Left ventricle myocardium inferior (tissue), 1 donor: ENCODE data around the gene NLRC3. TPM values are rescaled to one million over a fixed set of nuclear protein-coding genes. Genes with fewer than 3 reads are reported as not detected.
A peak's percentile ranks its signal among the peaks of the same experiment; 100 is the strongest.
"Not testable (repeated sequence)": the region's sequence is repeated elsewhere in the genome, so short reads cannot be mapped to it uniquely, and the experiment has no call there.

ENCODE experiments used
- DNase-seq: peaks from one replicate; pipeline ENCODE4 v3.0.0-alpha.2; 2020
- H3K27ac ChIP-seq: fragments of 200-600 bp; replicated peaks from 2 replicates; pipeline ENCODE4 v1.8.0; 2021
- H3K27me3 ChIP-seq: fragments of 200-600 bp; 2 replicates; pipeline ENCODE4 v1.8.0; 2021; ENCODE audit warnings: low read depth
- H3K36me3 ChIP-seq: fragments of 200-600 bp; 2 replicates; pipeline ENCODE4 v1.8.0; 2021
- H3K4me1 ChIP-seq: fragments of 200-600 bp; 2 replicates; pipeline ENCODE4 v1.8.0; 2021
- H3K4me3 ChIP-seq: fragments of 200-600 bp; 2 replicates; pipeline ENCODE4 v1.8.0; 2021; ENCODE audit warnings: mild to moderate bottlenecking, moderate library complexity
- H3K9me3 ChIP-seq: fragments of 200-600 bp; replicated peaks from 2 replicates; pipeline ENCODE4 v1.8.0; 2021
- intact Hi-C: fragments of 100-400 bp; cut with micrococcal nuclease; formaldehyde crosslinking; loops from one replicate; pipeline ENCODE4 v1.11.0; 2022
- total RNA-seq: library from RNA; stranded (reverse); fragmentation: NEBNext Ultra II Directional; extraction: Animal tissue kit (Norgen Biotek cat#: 25700); gene quantifications from one replicate; pipeline ENCODE4 v1.2.1, GENCODE V29; 2021
- TF ChIP-seq, protein P1 (sequence below): fragments of 200-600 bp; IDR thresholded peaks from 2 replicates; pipeline ENCODE4 v1.8.0; 2021; ENCODE audit warnings: antibody characterized with exemption, mild to moderate bottlenecking, borderline replicate concordance
- donor health status: DM: no; HTN: yes; CAD: no; lungs with severe emphysema.

The NLRC3 gene
- total RNA-seq, 1 donor from 2014 or later: 0.93 TPM

DNA sequence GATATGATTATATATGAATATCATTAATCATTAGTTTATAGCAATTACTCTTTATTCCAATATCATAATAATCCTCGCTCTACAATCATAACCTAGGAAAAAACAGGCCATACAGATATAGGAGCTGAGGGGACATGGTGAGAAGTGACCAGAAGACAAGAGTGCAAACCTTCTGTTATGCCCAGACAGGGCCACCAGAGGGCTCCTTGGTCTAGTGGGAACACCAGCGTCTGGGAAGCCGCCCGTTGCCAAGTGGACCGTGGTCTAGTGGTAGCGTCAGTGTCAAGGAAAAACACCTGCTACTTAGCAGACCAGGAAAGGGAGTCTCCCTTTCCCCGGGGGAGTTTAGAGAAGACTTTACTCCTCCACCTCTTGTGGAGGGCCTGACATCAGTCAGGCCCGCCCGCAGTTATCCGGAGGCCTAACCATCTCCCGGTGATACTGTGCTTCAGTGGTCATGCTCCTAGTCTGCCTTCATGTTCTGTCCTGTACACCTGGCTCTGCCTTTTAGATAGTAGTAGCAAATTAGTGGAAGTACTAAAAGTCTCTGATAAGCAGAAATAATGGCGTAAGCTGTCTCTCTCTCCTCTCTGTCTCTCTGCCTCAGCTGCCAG is 49.9 kb downstream of the NLRC3 start:
- TF ChIP-seq, protein P1, sequence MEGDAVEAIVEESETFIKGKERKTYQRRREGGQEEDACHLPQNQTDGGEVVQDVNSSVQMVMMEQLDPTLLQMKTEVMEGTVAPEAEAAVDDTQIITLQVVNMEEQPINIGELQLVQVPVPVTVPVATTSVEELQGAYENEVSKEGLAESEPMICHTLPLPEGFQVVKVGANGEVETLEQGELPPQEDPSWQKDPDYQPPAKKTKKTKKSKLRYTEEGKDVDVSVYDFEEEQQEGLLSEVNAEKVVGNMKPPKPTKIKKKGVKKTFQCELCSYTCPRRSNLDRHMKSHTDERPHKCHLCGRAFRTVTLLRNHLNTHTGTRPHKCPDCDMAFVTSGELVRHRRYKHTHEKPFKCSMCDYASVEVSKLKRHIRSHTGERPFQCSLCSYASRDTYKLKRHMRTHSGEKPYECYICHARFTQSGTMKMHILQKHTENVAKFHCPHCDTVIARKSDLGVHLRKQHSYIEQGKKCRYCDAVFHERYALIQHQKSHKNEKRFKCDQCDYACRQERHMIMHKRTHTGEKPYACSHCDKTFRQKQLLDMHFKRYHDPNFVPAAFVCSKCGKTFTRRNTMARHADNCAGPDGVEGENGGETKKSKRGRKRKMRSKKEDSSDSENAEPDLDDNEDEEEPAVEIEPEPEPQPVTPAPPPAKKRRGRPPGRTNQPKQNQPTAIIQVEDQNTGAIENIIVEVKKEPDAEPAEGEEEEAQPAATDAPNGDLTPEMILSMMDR: peak; percentile 73
- peak; percentile 80 for DNase-seq
- H3K27me3 ChIP-seq, H3K4me1 ChIP-seq, intact Hi-C loops, H3K9me3 ChIP-seq, H3K27ac ChIP-seq, H3K4me3 ChIP-seq: not testable (repeated sequence)
- H3K36me3 ChIP-seq: peaks cover 82% of the 10 kb centered on the region

DNA sequence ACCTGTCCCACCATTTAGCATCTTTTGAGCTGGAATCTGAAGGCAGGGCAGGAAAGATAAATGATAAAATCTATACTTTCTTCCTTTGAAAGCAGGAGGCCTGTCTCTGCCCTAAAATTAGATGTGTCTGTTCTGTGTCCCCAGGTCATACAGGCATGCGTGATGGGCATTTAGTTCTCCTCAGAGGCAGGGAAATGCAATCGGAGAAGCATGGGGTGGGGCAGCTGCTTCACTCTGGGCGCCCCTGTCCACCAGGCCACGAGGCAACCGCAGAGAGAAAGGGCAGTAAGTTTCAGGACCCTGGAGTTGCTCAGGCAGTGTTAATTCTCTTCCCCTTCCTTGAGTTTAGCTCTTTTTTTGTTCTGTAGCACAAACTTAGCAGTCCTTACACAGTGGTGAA is 51.3 kb downstream of the NLRC3 start:
- no peak overlapping the region for H3K27ac ChIP-seq
- DNase-seq: no peak
- no peaks in the 10 kb centered on the region for H3K27me3 ChIP-seq
- H3K4me3 ChIP-seq: no peak overlapping the region
- H3K36me3 ChIP-seq: peaks cover 73% of the 10 kb centered on the region
- peaks cover 4% of the 10 kb centered on the region for H3K4me1 ChIP-seq
- H3K9me3 ChIP-seq: no peaks in the 10 kb centered on the region
- intact Hi-C loops: no loop called here
- TF ChIP-seq, protein P1: no peak

- Histone ChIP-seq H3K9me3 (no peaks in the 10 kb centered on the region), H3K4me3 (no peak overlapping the region), H3K27me3 (no peaks in the 10 kb centered on the region), H3K27ac (no peak overlapping the region), H3K36me3 (peaks cover 82% of the 10 kb centered on the region), H3K4me1 (peaks cover 4% of the 10 kb centered on the region)
- DNase-seq: no peak
- intact Hi-C loops: no loop called here
- TF ChIP-seq, protein P1: no peak
These were observed 53.9 kb downstream of the NLRC3 start for GRCh38 chr16:3523281-3523680.

- H3K4me1 ChIP-seq: no peaks in the 10 kb centered on the region
- peaks cover 89% of the 10 kb centered on the region for H3K36me3 ChIP-seq
- H3K4me3 ChIP-seq: no peak overlapping the region
- TF ChIP-seq, protein P1: no peak
- no peak overlapping the region for H3K27ac ChIP-seq
- DNase-seq: no peak
- no peaks in the 10 kb centered on the region for H3K27me3 ChIP-seq
- H3K9me3 ChIP-seq: no peaks in the 10 kb centered on the region
- intact Hi-C loops: no loop called here
These were observed 56.4 kb downstream of the NLRC3 start for GRCh38 chr16:3520841-3521240.

DNA sequence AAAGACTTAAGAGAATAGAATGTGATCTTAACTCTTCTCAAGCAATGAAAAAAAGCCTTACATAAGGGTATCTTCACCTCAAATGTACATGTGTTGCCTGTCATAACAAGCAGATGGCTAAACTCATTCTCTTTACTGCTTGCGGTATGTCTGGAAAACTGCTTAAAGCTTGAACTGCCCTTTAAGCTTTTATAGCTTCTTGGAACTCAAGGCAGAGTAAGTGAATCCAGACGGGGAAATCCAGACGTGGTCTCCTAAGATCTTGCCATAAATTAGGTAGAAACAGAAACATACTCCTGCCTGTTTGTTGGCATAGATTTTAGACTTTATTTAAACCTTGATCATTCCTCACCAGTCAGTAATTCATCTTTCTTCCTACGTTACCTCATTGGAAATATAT is 56.8 kb downstream of the NLRC3 start:
- Histone ChIP-seq H3K9me3 (no peaks in the 10 kb centered on the region), H3K27me3 (no peaks in the 10 kb centered on the region), H3K4me1 (no peaks in the 10 kb centered on the region), H3K4me3 (no peak overlapping the region), H3K27ac (no peak overlapping the region), H3K36me3 (peaks cover 90% of the 10 kb centered on the region)
- no peak for DNase-seq
- intact Hi-C loops: no loop called here
- TF ChIP-seq, protein P1: no peak
